ENCODE results near the gene PAM. TPM values are rescaled to one million over a fixed set of nuclear protein-coding genes. Genes with fewer than 3 reads are reported as not detected.

The PAM gene
- total RNA-seq, 1 experiment from 2014 or later: 90.0 TPM

GRCh38 chr5:102858221-102858620 is 103.1 kb downstream of the PAM start:
- Histone ChIP-seq H3K4me3 (ENCODE audit: low read length) (no peak overlapping the region), H3F3A (ENCODE audit: low read length, unreplicated experiment) (no peaks in the 10 kb centered on the region), H4K20me1 (ENCODE audit: low read length) (no peaks in the 10 kb centered on the region), H2AFZ (ENCODE audit: low read length) (no peak overlapping the region), H3K9ac (ENCODE audit: low read length) (peak overlapping the region; percentile 42), H3K27me3 (ENCODE audit: low read length) (no peaks in the 10 kb centered on the region), H3K4me2 (ENCODE audit: low read length) (peak overlapping the region; percentile 4; the same call in 1 of the 2 replicates), H3K36me3 (ENCODE audit: low read depth, low read length) (no peaks in the 10 kb centered on the region), H3K9me3 (ENCODE audit: low read length) (no peaks in the 10 kb centered on the region), H3K9me2 (replicated peaks; ENCODE audit: low read length) (no peaks in the 10 kb centered on the region), H3K4me1 (ENCODE audit: insufficient read depth, low read length) (peaks cover 62% of the 10 kb centered on the region), H3K27ac (ENCODE audit: low read length) (peak overlapping the region; percentile 77), H3K79me2 (ENCODE audit: low read length) (no peaks in the 10 kb centered on the region)
- DNase-seq: no peak
- no peak for ATAC-seq
- TF ChIP-seq EZH2 (IDR thresholded peaks at IDR 0.05; ENCODE audit: low read length, unreplicated experiment): no peak
- TF ChIP-seq, protein P1, sequence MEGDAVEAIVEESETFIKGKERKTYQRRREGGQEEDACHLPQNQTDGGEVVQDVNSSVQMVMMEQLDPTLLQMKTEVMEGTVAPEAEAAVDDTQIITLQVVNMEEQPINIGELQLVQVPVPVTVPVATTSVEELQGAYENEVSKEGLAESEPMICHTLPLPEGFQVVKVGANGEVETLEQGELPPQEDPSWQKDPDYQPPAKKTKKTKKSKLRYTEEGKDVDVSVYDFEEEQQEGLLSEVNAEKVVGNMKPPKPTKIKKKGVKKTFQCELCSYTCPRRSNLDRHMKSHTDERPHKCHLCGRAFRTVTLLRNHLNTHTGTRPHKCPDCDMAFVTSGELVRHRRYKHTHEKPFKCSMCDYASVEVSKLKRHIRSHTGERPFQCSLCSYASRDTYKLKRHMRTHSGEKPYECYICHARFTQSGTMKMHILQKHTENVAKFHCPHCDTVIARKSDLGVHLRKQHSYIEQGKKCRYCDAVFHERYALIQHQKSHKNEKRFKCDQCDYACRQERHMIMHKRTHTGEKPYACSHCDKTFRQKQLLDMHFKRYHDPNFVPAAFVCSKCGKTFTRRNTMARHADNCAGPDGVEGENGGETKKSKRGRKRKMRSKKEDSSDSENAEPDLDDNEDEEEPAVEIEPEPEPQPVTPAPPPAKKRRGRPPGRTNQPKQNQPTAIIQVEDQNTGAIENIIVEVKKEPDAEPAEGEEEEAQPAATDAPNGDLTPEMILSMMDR (conservative IDR thresholded peaks at IDR 0.05; ENCODE audit: low read depth, low read length): 0 out of 2 replicates have a peak, but pooled peaks have one; percentile 28
- CTCF ChIA-PET: interaction anchor here (1.7 kb wide), 1 partner anchor 64 kb away, joined by 5 read pairs; no protein-coding TSS in a partner anchor
- POLR2A ChIA-PET (ENCODE audit: unreplicated experiment): interaction anchor here (0.6 kb wide), 1 partner anchor 28 kb away, joined by 3 read pairs; no protein-coding TSS in a partner anchor
- BruUV-seq (replicated peaks): no TSS peak
- intact Hi-C loops (cut with micrococcal nuclease): loop anchor here (2.0 to 5.0 kb wide), 2 partner anchors 77 to 1654 kb away; no protein-coding TSS in a partner anchor

GRCh38 chr5:102858808-102859207 is 103.7 kb downstream of the PAM start:
- Histone ChIP-seq H3K9me3 (ENCODE audit: low read length) (no peaks in the 10 kb centered on the region), H3K4me1 (ENCODE audit: insufficient read depth, low read length) (peaks cover 56% of the 10 kb centered on the region), H3K27me3 (ENCODE audit: low read length) (no peaks in the 10 kb centered on the region), H3K36me3 (ENCODE audit: low read depth, low read length) (no peaks in the 10 kb centered on the region), H3K4me3 (ENCODE audit: low read length) (no peak overlapping the region), H3K27ac (ENCODE audit: low read length) (peak overlapping the region; percentile 77), H4K20me1 (ENCODE audit: low read length) (no peaks in the 10 kb centered on the region), H3K9me2 (replicated peaks; ENCODE audit: low read length) (no peaks in the 10 kb centered on the region), H3K9ac (ENCODE audit: low read length) (peak overlapping the region; percentile 42), H2AFZ (ENCODE audit: low read length) (no peak overlapping the region), H3K79me2 (ENCODE audit: low read length) (no peaks in the 10 kb centered on the region), H3F3A (ENCODE audit: low read length, unreplicated experiment) (no peaks in the 10 kb centered on the region), H3K4me2 (ENCODE audit: low read length) (peak overlapping the region; percentile 32; the same call in 1 of the 2 replicates)
- intact Hi-C loops (cut with micrococcal nuclease): loop anchor here (2.0 to 5.0 kb wide), 2 partner anchors 78 to 1653 kb away; no protein-coding TSS in a partner anchor
- CTCF ChIA-PET: interaction anchor here (0.5 kb wide), 1 partner anchor 366 kb away, joined by 3 read pairs; no protein-coding TSS in a partner anchor
- POLR2A ChIA-PET (ENCODE audit: unreplicated experiment): interaction anchor here (0.6 kb wide), 1 partner anchor 27 kb away, joined by 3 read pairs; no protein-coding TSS in a partner anchor
- peak; percentile 73 for ATAC-seq
- TF ChIP-seq, protein P1 (conservative IDR thresholded peaks at IDR 0.05; ENCODE audit: low read depth, low read length): no peak
- TF ChIP-seq EZH2phosphoT487 (IDR thresholded peaks at IDR 0.05; ENCODE audit: borderline replicate concordance, low read length) (no peak), EZH2 (IDR thresholded peaks at IDR 0.05; ENCODE audit: low read length, unreplicated experiment) (no peak)
- BruUV-seq (replicated peaks): no TSS peak
- peak; percentile 93 for DNase-seq

GRCh38 chr5:102860035-102860434 is 104.9 kb downstream of the PAM start:
- TF ChIP-seq EZH2 (IDR thresholded peaks at IDR 0.05; ENCODE audit: low read length, unreplicated experiment): no peak
- no peak for TF ChIP-seq EZH2phosphoT487 (IDR thresholded peaks at IDR 0.05; ENCODE audit: borderline replicate concordance, low read length)
- TF ChIP-seq, protein P1 (conservative IDR thresholded peaks at IDR 0.05; ENCODE audit: low read depth, low read length): no peak
- Histone ChIP-seq H3K9ac (ENCODE audit: low read length) (no peak overlapping the region), H3K4me1 (ENCODE audit: insufficient read depth, low read length) (peaks cover 46% of the 10 kb centered on the region), H3K79me2 (ENCODE audit: low read length) (no peaks in the 10 kb centered on the region), H2AFZ (ENCODE audit: low read length) (no peak overlapping the region), H3F3A (ENCODE audit: low read length, unreplicated experiment) (no peaks in the 10 kb centered on the region), H3K4me2 (ENCODE audit: low read length) (no peak overlapping the region), H3K27me3 (ENCODE audit: low read length) (no peaks in the 10 kb centered on the region), H3K9me3 (ENCODE audit: low read length) (no peaks in the 10 kb centered on the region), H3K27ac (ENCODE audit: low read length) (peak overlapping the region; percentile 72; the same call in 1 of the 2 replicates), H3K4me3 (ENCODE audit: low read length) (no peak overlapping the region), H3K36me3 (ENCODE audit: low read depth, low read length) (no peaks in the 10 kb centered on the region), H3K9me2 (replicated peaks; ENCODE audit: low read length) (no peaks in the 10 kb centered on the region), H4K20me1 (ENCODE audit: low read length) (no peaks in the 10 kb centered on the region)
- DNase-seq: no peak
- BruUV-seq (replicated peaks): no TSS peak
- intact Hi-C loops (cut with micrococcal nuclease): no loop called here
- ATAC-seq: no peak
- ChIA-PET CTCF (no interaction called here), POLR2A (ENCODE audit: unreplicated experiment) (no interaction called here)

Data from PC-3 (cell line).